ENCODE data around the gene SFRP5.
A peak's percentile ranks its signal among the peaks of the same experiment; 100 is the strongest.

SFRP5 gene

GRCh38 chr10:97733256-97733655 lies 38.5 kb downstream of the SFRP5 start:
- no peak for DNase-seq

GRCh38 chr10:97732052-97732359 lies 39.8 kb downstream of the SFRP5 start:
- DNase-seq: no peak

- DNase-seq: peak; percentile 58
These were observed 40.3 kb downstream of the SFRP5 start for GRCh38 chr10:97731346-97732051.

- DNase-seq: no peak
These were observed 42.8 kb downstream of the SFRP5 start for GRCh38 chr10:97729014-97729413.

GRCh38 chr10:97726636-97727178 lies 45.1 kb downstream of the SFRP5 start:
- no peak for DNase-seq

GRCh38 chr10:97724341-97724941 lies 47.4 kb downstream of the SFRP5 start:
- no peak for DNase-seq

GRCh38 chr10:97723001-97723400 lies 48.8 kb downstream of the SFRP5 start:
- DNase-seq: no peak

GRCh38 chr10:97721871-97722780 lies 49.7 kb downstream of the SFRP5 start:
- no peak for DNase-seq

GRCh38 chr10:97719602-97720001 lies 52.2 kb downstream of the SFRP5 start:
- DNase-seq: no peak

- no peak for DNase-seq
These were observed 53.1 kb downstream of the SFRP5 start for GRCh38 chr10:97718659-97719142.

GRCh38 chr10:97718178-97718577 lies 53.6 kb downstream of the SFRP5 start:
- no peak for DNase-seq

GRCh38 chr10:97717627-97718026 lies 54.2 kb downstream of the SFRP5 start:
- no peak for DNase-seq
